Measurements from ENCODE around the gene DYDC1. TPM values are rescaled to one million over a fixed set of nuclear protein-coding genes. Genes with fewer than 3 reads are reported as not detected.
A peak's percentile ranks its signal among the peaks of the same experiment; 100 is the strongest.

DYDC1 gene
- total and polyA plus RNA-seq, 2 of the 13 experiments (the other 11 are each of a cell fraction or from before 2014, with no cell fraction given): not detected

DNA sequence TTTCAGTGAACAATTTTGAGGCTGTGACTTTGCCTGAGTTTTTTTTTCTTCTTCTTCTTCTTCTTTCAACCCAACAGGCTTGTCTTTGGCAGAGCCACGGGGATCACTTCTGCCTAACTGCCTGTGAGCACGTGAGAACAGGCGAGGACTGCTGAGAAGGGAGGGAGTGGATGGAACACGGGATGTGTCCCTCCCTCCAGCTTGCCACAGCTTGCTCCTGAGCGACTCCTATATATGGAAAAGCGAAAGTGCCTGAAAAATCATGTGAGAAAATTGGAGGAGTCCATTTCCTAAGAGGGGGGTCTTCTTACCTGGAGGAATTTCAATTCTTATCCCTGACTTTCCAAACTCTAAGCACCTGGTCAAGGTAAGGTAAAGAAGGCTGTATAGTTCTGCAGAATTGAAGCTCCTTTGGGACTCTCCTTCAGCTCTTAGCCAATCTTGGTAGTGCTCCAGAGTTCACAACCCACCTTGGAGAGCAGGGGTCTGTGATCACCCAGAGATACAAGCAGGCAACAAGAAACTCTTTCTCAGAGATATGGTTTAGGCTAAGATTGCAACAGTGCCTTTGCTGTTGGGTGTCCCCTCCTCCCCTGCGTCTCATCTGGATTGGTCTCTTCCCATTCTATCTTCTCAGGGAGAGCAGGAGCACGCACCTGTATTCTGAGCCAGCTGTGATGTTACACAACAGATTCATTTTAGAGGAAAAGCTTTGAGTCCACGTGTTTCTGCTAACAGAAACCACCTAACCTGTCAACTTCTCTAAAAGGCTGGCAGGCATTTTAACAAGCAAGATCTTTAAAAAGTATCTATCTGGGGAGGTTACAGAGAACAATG lies 66.9 kb downstream of the DYDC1 start, which contains the start of gene MAT1A (continued):
- 0 out of 2 replicates have a peak, but pooled peaks have one; percentile 43 for TF ChIP-seq REXO4 (CRISPR knock-in tag; IDR thresholded peaks at IDR 0.05; ENCODE audit: borderline replicate concordance)
- TF ChIP-seq ZNF713 (CRISPR knock-in tag; IDR thresholded peaks at IDR 0.05): no peak
- no peak for TF ChIP-seq TEAD2 (CRISPR knock-in tag; IDR thresholded peaks at IDR 0.05)
- TF ChIP-seq ARID2 (CRISPR knock-in tag; IDR thresholded peaks at IDR 0.05; ENCODE audit: borderline replicate concordance): peak; percentile 73; the same call in 1 of the 2 replicates
- TF ChIP-seq PAXIP1 (CRISPR knock-in tag; conservative IDR thresholded peaks at IDR 0.05): no peak; the same call in none of the 2 replicates
- peak; percentile 52; the same call in 1 of the 2 replicates for TF ChIP-seq FOXJ3 (CRISPR knock-in tag; IDR thresholded peaks at IDR 0.05; ENCODE audit: borderline replicate concordance)
- TF ChIP-seq NONO (IDR thresholded peaks at IDR 0.05): no peak
- TF ChIP-seq NONO (CRISPR knock-in tag; conservative IDR thresholded peaks at IDR 0.05): no peak
- no peak for TF ChIP-seq ZBTB26 (CRISPR knock-in tag; IDR thresholded peaks at IDR 0.05; ENCODE audit: borderline replicate concordance)
- no peak for TF ChIP-seq ARHGAP35 (CRISPR knock-in tag; IDR thresholded peaks at IDR 0.05; ENCODE audit: borderline replicate concordance)
- no peak for TF ChIP-seq ZNF737 (CRISPR knock-in tag; IDR thresholded peaks at IDR 0.05; ENCODE audit: borderline replicate concordance)
- no peak for TF ChIP-seq PLRG1 (conservative IDR thresholded peaks at IDR 0.05)
- TF ChIP-seq ZNF260 (CRISPR knock-in tag; IDR thresholded peaks at IDR 0.05; ENCODE audit: borderline replicate concordance, low read depth): no peak
- TF ChIP-seq ZC3H4 (CRISPR knock-in tag; IDR thresholded peaks at IDR 0.05; ENCODE audit: borderline replicate concordance): no peak
- no peak for TF ChIP-seq ZNF703 (CRISPR knock-in tag; IDR thresholded peaks at IDR 0.05; ENCODE audit: borderline replicate concordance)
- no peak for TF ChIP-seq ZNF383 (CRISPR knock-in tag; IDR thresholded peaks at IDR 0.05; ENCODE audit: borderline replicate concordance)
- TF ChIP-seq FOXP1 (IDR thresholded peaks at IDR 0.05): no peak
- TF ChIP-seq FOXP1 (CRISPR knock-in tag; IDR thresholded peaks at IDR 0.05): peak; percentile 15; the same call in 1 of the 2 replicates
- TF ChIP-seq NR2F6 (IDR thresholded peaks at IDR 0.05): no peak
- peak; percentile 42; the same call in 1 of the 2 replicates for TF ChIP-seq NR2F6 (CRISPR knock-in tag; IDR thresholded peaks at IDR 0.05)
- no peak for TF ChIP-seq ZNF572 (CRISPR knock-in tag; IDR thresholded peaks at IDR 0.05)
- TF ChIP-seq, protein P1, sequence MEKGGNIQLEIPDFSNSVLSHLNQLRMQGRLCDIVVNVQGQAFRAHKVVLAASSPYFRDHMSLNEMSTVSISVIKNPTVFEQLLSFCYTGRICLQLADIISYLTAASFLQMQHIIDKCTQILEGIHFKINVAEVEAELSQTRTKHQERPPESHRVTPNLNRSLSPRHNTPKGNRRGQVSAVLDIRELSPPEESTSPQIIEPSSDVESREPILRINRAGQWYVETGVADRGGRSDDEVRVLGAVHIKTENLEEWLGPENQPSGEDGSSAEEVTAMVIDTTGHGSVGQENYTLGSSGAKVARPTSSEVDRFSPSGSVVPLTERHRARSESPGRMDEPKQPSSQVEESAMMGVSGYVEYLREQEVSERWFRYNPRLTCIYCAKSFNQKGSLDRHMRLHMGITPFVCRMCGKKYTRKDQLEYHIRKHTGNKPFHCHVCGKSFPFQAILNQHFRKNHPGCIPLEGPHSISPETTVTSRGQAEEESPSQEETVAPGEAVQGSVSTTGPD (CRISPR knock-in tag; IDR thresholded peaks at IDR 0.05): no peak
- TF ChIP-seq, protein P2, sequence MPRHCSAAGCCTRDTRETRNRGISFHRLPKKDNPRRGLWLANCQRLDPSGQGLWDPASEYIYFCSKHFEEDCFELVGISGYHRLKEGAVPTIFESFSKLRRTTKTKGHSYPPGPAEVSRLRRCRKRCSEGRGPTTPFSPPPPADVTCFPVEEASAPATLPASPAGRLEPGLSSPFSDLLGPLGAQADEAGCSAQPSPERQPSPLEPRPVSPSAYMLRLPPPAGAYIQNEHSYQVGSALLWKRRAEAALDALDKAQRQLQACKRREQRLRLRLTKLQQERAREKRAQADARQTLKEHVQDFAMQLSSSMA (CRISPR knock-in tag; IDR thresholded peaks at IDR 0.05): no peak; the same call in 1 of the 2 replicates

All from HepG2 (cell line).